H1 (cell line): ENCODE results near the gene PDCD7. TPM values are rescaled to one million over a fixed set of nuclear protein-coding genes. Genes with fewer than 3 reads are reported as not detected.

Source experiments
- CTCF ChIA-PET: fragments of 300-600 bp; sonication (Branson Sonifier 250); formaldehyde crosslinking; loops from one replicate; lab custom pipeline; 2021; ENCODE audit not compliant: partially characterized antibody; lab: Charles Lee
- POLR2A ChIA-PET: fragments of 300-600 bp; sonication (Branson Sonifier 250); formaldehyde crosslinking; loops from one replicate; lab custom pipeline; 2021; ENCODE audit warnings: inconsistent platforms; ENCODE audit not compliant: partially characterized antibody; lab: Charles Lee
- DNase-seq, 2 experiments: peaks; one replicate each; pipeline versions ENCODE4 v3.0.0 to v3.0.0-alpha.2; 2010 to 2022; ENCODE audit warnings: low spot score in 2 of 2, low read depth in 1 of 2, mixed read lengths in 1 of 2
- FAIRE-seq: peaks from 2 replicates; lab custom pipeline; 2011; peaks lifted over from hg19 to GRCh38; lab: Jason Lieb, UNC
- H2AFZ ChIP-seq: 2 replicates; pipeline ENCODE4 v1.8.1; 2012; ENCODE audit warnings: low read length, inconsistent platforms
- H2AK5ac ChIP-seq: 2 replicates; pipeline ENCODE4 v1.6.1; 2013; ENCODE audit warnings: low read depth, low read length
- H2BK120ac ChIP-seq: replicated peaks from 2 replicates; pipeline ENCODE3; 2013; ENCODE audit warnings: low read depth, low read length, inconsistent platforms
- H2BK12ac ChIP-seq: 2 replicates; pipeline ENCODE4 v1.6.1; 2013; ENCODE audit warnings: low read depth, low read length
- H2BK15ac ChIP-seq: 2 replicates; pipeline ENCODE4 v1.6.1; 2013; ENCODE audit warnings: low read length
- H2BK20ac ChIP-seq: 2 replicates; pipeline ENCODE4 v1.6.1; 2013; ENCODE audit warnings: low read length
- H2BK5ac ChIP-seq: 2 replicates; pipeline ENCODE4 v1.6.1; 2013; ENCODE audit warnings: low read depth, low read length
- H3K14ac ChIP-seq: 2 replicates; pipeline ENCODE4 v1.6.1; 2013; ENCODE audit warnings: inconsistent platforms; ENCODE audit not compliant: insufficient read length
- H3K18ac ChIP-seq: 2 replicates; pipeline ENCODE4 v1.6.1; 2013; ENCODE audit warnings: low read length; ENCODE audit errors: extremely low read depth
- H3K23ac ChIP-seq: 2 replicates; pipeline ENCODE4 v1.6.1; 2013; ENCODE audit warnings: inconsistent platforms; ENCODE audit not compliant: insufficient read length
- H3K23me2 ChIP-seq: 2 replicates; pipeline ENCODE4 v1.6.1; 2013; ENCODE audit warnings: low read depth, low read length
- H3K27ac ChIP-seq: 2 replicates; pipeline ENCODE4 v1.6.1; 2011; ENCODE audit warnings: low read depth, low read length, inconsistent platforms
- H3K27me3 ChIP-seq, 4 experiments: replicated peaks in 1 of 4; 1 replicate in 1 of 4; 2 replicates in 3 of 4; pipeline versions ENCODE4 v1.6.1 to v1.8.1; 2011 to 2013; ENCODE audit warnings: low read length in 3 of 4, mild to moderate bottlenecking in 3 of 4, inconsistent platforms in 2 of 4, mixed read lengths in 2 of 4, moderate library complexity in 1 of 4; ENCODE audit not compliant: control insufficient read depth in 3 of 4, insufficient read depth in 3 of 4; ENCODE audit errors: extremely low read depth in 1 of 4
- H3K36me3 ChIP-seq, 4 experiments: 2 replicates each; pipeline versions ENCODE4 v1.6.1 to v1.8.1; 2011 to 2013; ENCODE audit warnings: mild to moderate bottlenecking in 4 of 4, low read length in 3 of 4, moderate library complexity in 2 of 4, control low read depth in 1 of 4, inconsistent platforms in 1 of 4; ENCODE audit not compliant: insufficient read depth in 4 of 4, control insufficient read depth in 2 of 4
- H3K4ac ChIP-seq: replicated peaks from 2 replicates; pipeline ENCODE3; 2013; ENCODE audit warnings: low read length, low read depth, mixed read lengths, inconsistent platforms; ENCODE audit not compliant: insufficient read length
- H3K4me1 ChIP-seq, 4 experiments: replicated peaks in 1 of 4; 1 replicate in 1 of 4; 2 replicates in 3 of 4; pipeline versions ENCODE4 v1.6.1 to v1.8.1; 2011 to 2013; ENCODE audit warnings: low read length in 3 of 4, inconsistent platforms in 2 of 4, mixed read lengths in 1 of 4; ENCODE audit not compliant: insufficient read depth in 4 of 4, control insufficient read depth in 3 of 4
- H3K4me2 ChIP-seq, 2 experiments: 2 replicates each; pipeline versions ENCODE4 v1.6.1 to v1.8.1; 2011 to 2013; ENCODE audit warnings: low read depth in 2 of 2, low read length in 2 of 2, control low read depth in 1 of 2, inconsistent platforms in 1 of 2, mild to moderate bottlenecking in 1 of 2; ENCODE audit not compliant: insufficient read depth in 1 of 2
- H3K4me3 ChIP-seq, 4 experiments: fragments of 200-600, 300-600 bp in 1 of 4; sonication (generic), shearing (Covaris generic), sonication (Bioruptor Twin) in 1 of 4; 2 replicates each; pipeline versions ENCODE4 v1.5.1 to v1.8.1; 2011 to 2016; ENCODE audit warnings: low read length in 4 of 4, low read depth in 3 of 4, control low read depth in 2 of 4, inconsistent platforms in 2 of 4, mild to moderate bottlenecking in 2 of 4, mixed read lengths in 1 of 4, moderate library complexity in 1 of 4; ENCODE audit not compliant: insufficient read depth in 2 of 4; ENCODE audit errors: extremely low read depth in 1 of 4
- H3K56ac ChIP-seq: replicated peaks from 2 replicates; pipeline ENCODE3; 2013; ENCODE audit warnings: low read depth, mild to moderate bottlenecking, mixed read lengths, low read length, inconsistent platforms; ENCODE audit not compliant: insufficient read length
- H3K79me1 ChIP-seq: 2 replicates; pipeline ENCODE4 v1.6.1; 2013; ENCODE audit warnings: low read depth, low read length, control low read depth
- H3K79me2 ChIP-seq, 2 experiments: 2 replicates each; pipeline versions ENCODE4 v1.6.1 to v1.8.1; 2012 to 2013; ENCODE audit warnings: low read length in 2 of 2, mild to moderate bottlenecking in 2 of 2, inconsistent platforms in 1 of 2; ENCODE audit not compliant: insufficient read depth in 2 of 2, control insufficient read depth in 1 of 2
- H3K9ac ChIP-seq, 4 experiments: replicated peaks in 1 of 4; 1 replicate in 1 of 4; 2 replicates in 3 of 4; pipeline versions ENCODE4 v1.6.1 to v1.8.1; 2011 to 2013; ENCODE audit warnings: low read depth in 3 of 4, low read length in 3 of 4, control low read depth in 2 of 4, mild to moderate bottlenecking in 2 of 4, moderate library complexity in 2 of 4, inconsistent platforms in 1 of 4; ENCODE audit errors: extremely low read depth in 1 of 4
- H3K9me3 ChIP-seq, 2 experiments: 2 replicates each; pipeline versions ENCODE4 v1.6.1 to v1.8.1; 2012 to 2013; ENCODE audit warnings: mild to moderate bottlenecking in 2 of 2, moderate library complexity in 2 of 2, control low read depth in 1 of 2, inconsistent platforms in 1 of 2, low read depth in 1 of 2, low read length in 1 of 2, mixed read lengths in 1 of 2; ENCODE audit not compliant: insufficient read depth in 2 of 2
- H4K20me1 ChIP-seq, 2 experiments: replicated peaks in 1 of 2; 2 replicates each; pipeline versions ENCODE3 to v1.8.1; 2011 to 2013; ENCODE audit warnings: inconsistent platforms in 2 of 2, low read length in 2 of 2, mild to moderate bottlenecking in 1 of 2; ENCODE audit not compliant: insufficient read depth in 2 of 2, control insufficient read depth in 1 of 2
- H4K5ac ChIP-seq: 2 replicates; pipeline ENCODE4 v1.6.1; 2013; ENCODE audit warnings: low read length, low read depth, mixed read lengths, inconsistent platforms; ENCODE audit not compliant: insufficient read length
- H4K8ac ChIP-seq: 2 replicates; pipeline ENCODE4 v1.8.0; 2013; ENCODE audit warnings: mild to moderate bottlenecking, moderate library complexity, low read length, inconsistent platforms; ENCODE audit not compliant: insufficient read depth; ENCODE audit errors: extremely low read depth
- H4K91ac ChIP-seq: replicated peaks from 2 replicates; pipeline ENCODE3; 2013; ENCODE audit warnings: low read length, mixed read lengths, inconsistent platforms; ENCODE audit not compliant: insufficient read length
- BACH1 ChIP-seq: IDR thresholded peaks from 2 replicates; pipeline ENCODE4 v1.6.1; 2012; ENCODE audit warnings: low read length, improper control_type of control experiment
- BRCA1 ChIP-seq: IDR thresholded peaks from 2 replicates; pipeline ENCODE4 v1.6.1; 2012; ENCODE audit warnings: low read depth, low read length, improper control_type of control experiment
- EGR1 ChIP-seq: IDR thresholded peaks from 2 replicates; pipeline ENCODE4 v1.6.1; 2011; ENCODE audit warnings: low read depth, low read length, borderline replicate concordance
- FOSL1 ChIP-seq: IDR thresholded peaks from 2 replicates; pipeline ENCODE4 v1.6.1; 2011; ENCODE audit warnings: mild to moderate bottlenecking, low read depth, low read length, moderate library complexity; ENCODE audit not compliant: insufficient read depth
- GABPA ChIP-seq: IDR thresholded peaks from 2 replicates; pipeline ENCODE4 v1.6.1; 2011; ENCODE audit warnings: mild to moderate bottlenecking, low read length, moderate library complexity, borderline replicate concordance; ENCODE audit not compliant: insufficient read depth
- GTF2F1 ChIP-seq: IDR thresholded peaks from 2 replicates; pipeline ENCODE4 v1.6.1; 2012; ENCODE audit warnings: low read depth, low read length, improper control_type of control experiment, borderline replicate concordance
- KDM5A ChIP-seq: fragments of 200-600 bp; IDR thresholded peaks from 2 replicates; pipeline ENCODE4 v1.7.1; 2012; ENCODE audit warnings: mild to moderate bottlenecking, low read length, inconsistent platforms, mixed read lengths
- POU5F1 ChIP-seq: IDR thresholded peaks from 2 replicates; pipeline ENCODE4 v1.6.1; 2011; ENCODE audit warnings: low read depth, mild to moderate bottlenecking, low read length, moderate library complexity
- SP2 ChIP-seq: IDR thresholded peaks from 2 replicates; pipeline ENCODE4 v1.6.1; 2012; ENCODE audit warnings: mild to moderate bottlenecking, low read length, inconsistent platforms
- SUZ12 ChIP-seq: fragments of 200-600 bp; sonication (generic); IDR thresholded peaks from 2 replicates; pipeline ENCODE4 v1.6.1; 2012; ENCODE audit warnings: mild to moderate bottlenecking, inconsistent platforms, low read length, moderate library complexity, mixed read lengths
- TEAD4 ChIP-seq: IDR thresholded peaks from 2 replicates; pipeline ENCODE4 v1.6.1; 2012; ENCODE audit warnings: low read depth, low read length, inconsistent platforms, mixed read lengths
- YY1 ChIP-seq: IDR thresholded peaks from 2 replicates; pipeline ENCODE4 v1.6.1; 2011; ENCODE audit warnings: low read depth, mild to moderate bottlenecking, low read length
- WGBS, 2 experiments: shearing (Covaris generic) in 1 of 2; methylation state at CpG; one replicate each; pipeline versions ENCODE4 v1.1.6 to v1.1.7; 2013 to 2015; ENCODE audit warnings: low lambda C conversion rate in 2 of 2, mixed read lengths in 2 of 2, inconsistent platforms in 1 of 2, low coverage in 1 of 2, missing lambda C conversion rate in 1 of 2; ENCODE audit not compliant: insufficient replicate concordance in 2 of 2, insufficient coverage in 1 of 2, insufficient read length in 1 of 2; ENCODE audit errors: extremely low coverage in 1 of 2, missing lambda C conversion rate in 1 of 2; 5-methylcytosine and 5-hydroxymethylcytosine counted together
- polyA plus RNA-seq, 7 experiments: library from polyadenylated mRNA; depleted of rRNA in 3 of 7; stranded (reverse) in 5 of 7; unstranded in 2 of 7; fragments of >200 nt in 5 of 7; fragments of 200-250 nt in 2 of 7; gene quantifications; 1 replicate in 5 of 7; 2 replicates in 1 of 7; 4 replicates in 1 of 7; pipeline versions ENCODE4 v1.2.1 to v1.2.3, GENCODE V29; 2011 to 2013; ENCODE audit warnings: missing spikeins in 2 of 7, mixed read lengths in 2 of 7
- total RNA-seq: library from RNA; stranded (reverse); fragmentation: NEBNext Ultra II Directional; extraction: Animal tissue kit (Norgen Biotek cat#: 25700); gene quantifications from 2 replicates; pipeline ENCODE4 v1.2.1, GENCODE V29; 2021
- TF ChIP-seq, protein P1 (sequence below): IDR thresholded peaks from 2 replicates; pipeline ENCODE4 v1.6.1; 2012; ENCODE audit warnings: low read length, inconsistent platforms

The PDCD7 gene
- total and polyA plus RNA-seq, 2 of the 8 experiments (the other 6 are each of a cell fraction or from before 2014, with no cell fraction given) = 11.5 to 25.6 TPM

DNA sequence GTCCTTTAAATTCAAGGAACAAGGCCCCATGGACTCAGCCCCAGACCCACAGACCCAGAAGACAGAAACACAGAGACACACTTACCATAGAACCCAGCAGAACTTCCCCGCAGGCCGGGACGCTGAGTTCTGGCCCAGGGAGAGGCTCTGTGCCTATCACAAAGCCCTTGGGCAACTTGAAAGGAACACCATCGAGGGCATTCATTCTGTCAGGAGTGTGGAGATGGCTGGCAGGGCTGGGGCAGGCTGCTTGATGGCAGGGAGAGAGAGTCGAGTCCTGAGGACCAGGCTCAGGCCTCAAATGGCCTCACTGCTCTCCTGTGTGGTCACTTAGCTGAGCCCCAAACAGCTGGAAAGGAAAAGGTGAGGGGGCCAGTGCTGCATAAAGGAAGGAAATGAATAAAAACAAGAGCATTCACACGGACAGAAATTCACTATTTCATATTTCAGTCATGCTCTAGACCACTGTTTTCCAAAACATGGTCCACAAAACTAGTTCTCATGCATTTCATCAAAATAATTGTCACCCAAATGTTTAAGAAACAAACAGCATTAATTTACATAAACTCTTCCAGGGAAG is 27.5 kb downstream of the PDCD7 start:
- CTCF ChIA-PET = interaction anchor here (1.0 to 9.6 kb wide), 5 partner anchors 24 to 72 kb away, joined by 3 to 259 read pairs (median 6); partner anchors contain the start of gene KBTBD13
- Histone ChIP-seq H3K4me2 (no peak overlapping the region), H2AFZ (no peak overlapping the region), H3K9ac (no peak overlapping the region), H3K18ac (no peak overlapping the region), H3K27ac (no peak overlapping the region), H2BK5ac (no peak overlapping the region), H3K4me1 (peaks cover 0 to 2% (median 0%) of the 10 kb centered on the region in 4 experiments; a peak in 2 of 7 replicates), H3K14ac (no peak overlapping the region), H3K9me3 (no peaks in the 10 kb centered on the region), H4K91ac (no peak overlapping the region), H3K79me2 (no peaks in the 10 kb centered on the region), H4K5ac (no peak overlapping the region), H3K56ac (no peak overlapping the region), H3K4ac (no peak overlapping the region), H2AK5ac (no peak overlapping the region), H3K23ac (no peak overlapping the region), H3K4me3 (no peak overlapping the region), H3K79me1 (no peaks in the 10 kb centered on the region), H3K23me2 (peaks cover 5% of the 10 kb centered on the region; the same call in 1 of the 2 replicates), H3K27me3 (peaks cover 0 to 11% (median 5%) of the 10 kb centered on the region in 4 experiments; a peak in 3 of 7 replicates), H4K20me1 (no peaks in the 10 kb centered on the region), H4K8ac (no peak overlapping the region), H3K36me3 (no peaks in the 10 kb centered on the region), H2BK20ac (no peak overlapping the region), H2BK15ac (no peak overlapping the region), H2BK120ac (no peak overlapping the region), H2BK12ac (no peak overlapping the region)
- DNase-seq = no peak
- POLR2A ChIA-PET = no interaction called here
- WGBS, 2 experiments = 83% methylated on average over 6 of the region's 6 CpGs; no CpG with 5 or more reads in 1 of the 2 experiments
- no peak for FAIRE-seq
- TF ChIP-seq BACH1 (no peak), YY1 (no peak), SP2 (no peak), GABPA (no peak), SUZ12 (no peak), KDM5A (no peak), FOSL1 (no peak), TEAD4 (no peak), BRCA1 (no peak), EGR1 (no peak), GTF2F1 (no peak), POU5F1 (no peak)
- TF ChIP-seq, protein P1, sequence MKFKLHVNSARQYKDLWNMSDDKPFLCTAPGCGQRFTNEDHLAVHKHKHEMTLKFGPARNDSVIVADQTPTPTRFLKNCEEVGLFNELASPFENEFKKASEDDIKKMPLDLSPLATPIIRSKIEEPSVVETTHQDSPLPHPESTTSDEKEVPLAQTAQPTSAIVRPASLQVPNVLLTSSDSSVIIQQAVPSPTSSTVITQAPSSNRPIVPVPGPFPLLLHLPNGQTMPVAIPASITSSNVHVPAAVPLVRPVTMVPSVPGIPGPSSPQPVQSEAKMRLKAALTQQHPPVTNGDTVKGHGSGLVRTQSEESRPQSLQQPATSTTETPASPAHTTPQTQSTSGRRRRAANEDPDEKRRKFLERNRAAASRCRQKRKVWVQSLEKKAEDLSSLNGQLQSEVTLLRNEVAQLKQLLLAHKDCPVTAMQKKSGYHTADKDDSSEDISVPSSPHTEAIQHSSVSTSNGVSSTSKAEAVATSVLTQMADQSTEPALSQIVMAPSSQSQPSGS = no peak
